GM12878 (cell line): Measurements from ENCODE around the gene DEPDC1B. TPM values are rescaled to one million over a fixed set of nuclear protein-coding genes. Genes with fewer than 3 reads are reported as not detected.

Source experiments
- ATAC-seq: fragments of 200-7000 bp; cut with Tn5 transposase; 3 replicates; pipeline ENCODE4 v1.9.1; 2020; ENCODE audit warnings: mild to moderate bottlenecking, moderate library complexity
- BruUV-seq: library from RNA; stranded (reverse); fragments of 400-500 nt; replicated peaks from 2 replicates; lab custom pipeline; 2021; lab: Mats Ljungman, UMichigan
- CTCF ChIA-PET: fragments of 300-600 bp; sonication (Branson Sonifier 250); formaldehyde crosslinking; extraction: SDS; loops from one replicate; lab custom pipeline; 2021; ENCODE audit warnings: inconsistent platforms; lab: Yijun Ruan, JAX
- POLR2A ChIA-PET: fragments of 350-600 bp; formaldehyde crosslinking; extraction: SDS; loops from one replicate; lab custom pipeline; 2021; ENCODE audit warnings: inconsistent platforms; lab: Charles Lee
- RAD21 ChIA-PET: fragments of 300-600 bp; sonication (Branson Sonifier 250); formaldehyde crosslinking; loops from one replicate; lab custom pipeline; 2023; ENCODE audit warnings: antibody characterized with exemption; ENCODE audit not compliant: unreplicated experiment; lab: Charles Lee
- SMC1A ChIA-PET: fragments of 300-600 bp; sonication (Branson Sonifier 250); formaldehyde crosslinking; loops from one replicate; lab custom pipeline; 2023; ENCODE audit not compliant: unreplicated experiment, uncharacterized antibody; lab: Charles Lee
- DNase-seq: peaks from one replicate; pipeline ENCODE4 v3.0.0-alpha.2; 2011; ENCODE audit warnings: low read depth, low spot score
- FAIRE-seq: peaks from 3 replicates; lab custom pipeline; 2011; peaks lifted over from hg19 to GRCh38; lab: Jason Lieb, UNC
- H2AFZ ChIP-seq: 2 replicates; pipeline ENCODE4 v1.6.0; 2011; ENCODE audit warnings: low read depth, low read length, control low read depth; ENCODE audit not compliant: control insufficient read depth
- H3K27ac ChIP-seq: 2 replicates; pipeline ENCODE4 v1.5.1; 2011; ENCODE audit warnings: control low read depth; ENCODE audit not compliant: control insufficient read depth, insufficient read depth
- H3K27me3 ChIP-seq, 2 experiments: replicated peaks in 1 of 2; 2 replicates each; pipeline versions ENCODE4 v1.6.0 to v1.6.1; 2011; ENCODE audit warnings: low read length in 1 of 2; ENCODE audit not compliant: control insufficient read depth in 2 of 2, insufficient read depth in 2 of 2
- H3K36me3 ChIP-seq, 2 experiments: 2 replicates each; pipeline ENCODE4 v1.5.1; 2011; ENCODE audit warnings: low read length in 1 of 2; ENCODE audit not compliant: control insufficient read depth in 2 of 2, insufficient read depth in 2 of 2
- H3K4me1 ChIP-seq: 2 replicates; pipeline ENCODE4 v1.6.1; 2011; ENCODE audit warnings: mild to moderate bottlenecking, low read length, moderate library complexity, mixed read lengths; ENCODE audit not compliant: control insufficient read depth, insufficient read depth
- H3K4me2 ChIP-seq: 2 replicates; pipeline ENCODE4 v1.6.0; 2011; ENCODE audit warnings: control low read depth; ENCODE audit not compliant: control insufficient read depth, insufficient read depth
- H3K4me3 ChIP-seq: fragments of 200-600 bp; sonication (generic); 2 replicates; pipeline ENCODE4 v1.5.1; 2016
- H3K79me2 ChIP-seq: 2 replicates; pipeline ENCODE4 v1.6.0; 2011; ENCODE audit warnings: low read length; ENCODE audit not compliant: control insufficient read depth, insufficient read depth
- H3K9ac ChIP-seq: 2 replicates; pipeline ENCODE4 v1.8.0; 2011; ENCODE audit warnings: low read length, control low read depth, mixed read lengths; ENCODE audit not compliant: control insufficient read depth, insufficient read depth
- H3K9me3 ChIP-seq: replicated peaks from 3 replicates; pipeline ENCODE4 v1.5.1; 2011; ENCODE audit warnings: mild to moderate bottlenecking, low read length; ENCODE audit not compliant: control insufficient read depth, insufficient read depth
- H4K20me1 ChIP-seq: 2 replicates; pipeline ENCODE4 v1.6.0; 2011; ENCODE audit not compliant: control insufficient read depth, insufficient read depth
- NR2F1 ChIP-seq: fragments of 450-650 bp; conservative IDR thresholded peaks from 2 replicates; pipeline ENCODE4 v1.6.1; 2017; ENCODE audit warnings: mild to moderate bottlenecking
- ZBTB4 ChIP-seq: fragments of 450-650 bp; formaldehyde crosslinking; IDR thresholded peaks from 2 replicates; pipeline ENCODE4 v1.4.0; 2022; ENCODE audit warnings: mild to moderate bottlenecking, moderate library complexity
- WGBS: methylation state at CpG from one replicate; pipeline ENCODE4 v1.1.6; 2016; ENCODE audit warnings: low lambda C conversion rate; ENCODE audit not compliant: insufficient replicate concordance, insufficient coverage; ENCODE audit errors: missing lambda C conversion rate; 5-methylcytosine and 5-hydroxymethylcytosine counted together
- in situ Hi-C: fragments of 300-500 bp; cut with MboI; formaldehyde crosslinking; loops from 9 replicates; pipeline ENCODE4 v1.14.3; 2018; ENCODE audit warnings: mixed read lengths
- intact Hi-C: fragments of 100-400 bp; cut with micrococcal nuclease; formaldehyde crosslinking; loops from one replicate; pipeline ENCODE4 v1.14.2; 2022; ENCODE audit not compliant: unreplicated experiment
- polyA plus RNA-seq, 11 experiments: library from polyadenylated mRNA; depleted of rRNA in 4 of 11; unstranded in 6 of 11; stranded (reverse) in 5 of 11; fragments of >200 nt; fragmentation: Nextera tagmentation in 4 of 11; fragmentation: Illumina TruSeq in 1 of 11; extraction: Ambion mirVana in 4 of 11; extraction: Trizol in 1 of 11; gene quantifications; 1 replicate in 1 of 11; 2 replicates in 10 of 11; pipeline versions ENCODE4 v1.2.1 to v1.2.3, GENCODE V29; 2011 to 2016; ENCODE audit warnings: inconsistent platforms in 2 of 11, missing spikeins in 2 of 11, low read depth in 1 of 11
- total RNA-seq, 4 experiments: library from RNA; depleted of rRNA in 3 of 4; stranded (reverse); fragments of >200 nt in 3 of 4; fragmentation: Illumina TruSeq in 1 of 4; extraction: Trizol in 1 of 4; gene quantifications; 2 replicates each; pipeline versions ENCODE4 v1.2.1 to v1.2.3, GENCODE V29; 2013 to 2021

Gene DEPDC1B
- total and polyA plus RNA-seq, 10 of the 15 experiments (the other 5 are each of a cell fraction or from before 2014, with no cell fraction given), result 29.7 to 56.5 (median 35.5) TPM

DNA sequence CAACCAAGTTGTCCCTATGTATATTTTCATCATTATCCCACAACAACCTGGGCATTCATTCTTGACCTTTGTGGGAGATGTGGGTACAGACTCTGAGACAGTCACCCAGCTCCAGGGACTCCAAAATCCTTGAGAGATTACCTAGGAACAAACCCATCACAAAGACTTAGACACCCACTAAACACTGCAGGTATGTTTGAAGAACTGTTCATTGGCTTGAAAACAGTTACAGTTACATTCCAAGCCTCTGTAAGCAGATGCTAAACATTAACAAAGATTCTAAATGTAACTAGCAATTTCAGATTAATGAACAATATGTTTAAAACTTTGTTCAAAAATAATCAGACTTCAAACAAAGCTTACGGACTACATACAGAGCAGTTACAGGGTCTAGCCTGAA, 24.7 kb downstream of the DEPDC1B start:
- no peak for FAIRE-seq

More for the DNA sequence above, 24.7 kb downstream of the DEPDC1B start:
- Histone ChIP-seq H3K9me3 (no peaks in the 10 kb centered on the region), H2AFZ (no peak overlapping the region), H3K79me2 (peaks cover 1% of the 10 kb centered on the region), H3K4me2 (no peak overlapping the region), H3K4me3 (no peak overlapping the region), H3K4me1 (no peaks in the 10 kb centered on the region), H3K27me3 (no peaks in the 10 kb centered on the region), H3K9ac (no peak overlapping the region)
- in situ Hi-C loops (loop anchor here (25.0 kb wide), 1 partner anchor 262 kb away; the partner anchor contains the start of genes ERCC8 and NDUFAF2), intact Hi-C loops (loop anchor here (5.0 to 10.0 kb wide), 4 partner anchors 167 to 1257 kb away; partner anchors contain the start of gene ELOVL7)
- ChIA-PET POLR2A (interaction anchor here (0.5 to 1.1 kb wide), 4 partner anchors 26 to 286 kb away, joined by 3 to 5 read pairs (median 4); no protein-coding TSS in a partner anchor), SMC1A (interaction anchor here (0.6 to 1.2 kb wide), 3 partner anchors 9 to 349 kb away, joined by 3 to 7 read pairs (median 3); no protein-coding TSS in a partner anchor)
- DNase-seq (no peak), ATAC-seq (no peak)
- BruUV-seq, result no TSS peak
- WGBS, result 100% methylated on average over 1 of the region's 1 CpG
- no peak for TF ChIP-seq ZBTB4 (CRISPR knock-in tag)
- TF ChIP-seq NR2F1, result no peak
- TF ChIP-seq, all 136 proteins: peak for 0
- RAD21 ChIA-PET, result interaction anchor here (1.0 to 1.9 kb wide), 3 partner anchors 9 to 285 kb away, joined by 3 to 8 read pairs (median 3); no protein-coding TSS in a partner anchor
- Histone ChIP-seq H3K36me3 (peaks cover 0 to 8% of the 10 kb centered on the region in 2 experiments; a peak in 2 of 4 replicates), H4K20me1 (no peaks in the 10 kb centered on the region), H3K27ac (no peak overlapping the region)
- CTCF ChIA-PET, result interaction anchor here (0.8 to 2.5 kb wide), 7 partner anchors 8 to 865 kb away, joined by 3 to 8 read pairs (median 4); no protein-coding TSS in a partner anchor
